Heart left ventricle (tissue), 13 donors: Measurements from ENCODE around the gene IL12B.
"Not testable (repeated sequence)": the region's sequence is repeated elsewhere in the genome, so short reads cannot be mapped to it uniquely, and the experiment has no call there.

ENCODE experiments used
- POLR2A ChIP-seq, 2 donors: fragments of 450-650 bp; IDR thresholded peaks; one replicate each; pipeline ENCODE4 v1.6.1; 2017; ENCODE audit warnings: antibody characterized with exemption in 2 of 2, mild to moderate bottlenecking in 2 of 2, moderate library complexity in 2 of 2
- TF ChIP-seq, protein P1 (sequence below), 12 donors: fragments of 200-600 bp; sonication (generic) in 4 of 12; IDR thresholded peaks; one replicate each; pipeline versions ENCODE4 v1.5.0 to v1.8.0; 2018 to 2022; ENCODE audit warnings: antibody characterized with exemption in 12 of 12, mild to moderate bottlenecking in 5 of 12
- donor health status: ischemic (EF 13 %, LVEDD 7.1; RV severe dilation, severe dysfunction).
- donor health status: DM: no; HTN: yes; CAD: no.
- donor health status: DM: no; HTN: no; CAD: no.
- donor health status: ischemic (EF 25% LVEDD 6.9; RV normal size, moderate dysfunction).
- donor health status: ischemic (EF 25% LVEDD 5.7; RV mildly dilated, moderate dysfunction).
- donor health status: ischemic (EF 35%, LVEDD 5.7; RV mildly dilated, moderate dysfunction).
- donor health status: nonischemic (EF 11% LVEDD 7.7; RV severe dilation, severe dysfunction).
- donor health status: DM: yes; HTN: yes; CAD: no.
- donor health status: PGD.
- donor health status: ischemic (EF 29% LVEDD 5.4; RV normal size, mild dysfunction).
- donor health status: nonischemic (EF 23%, LVEDD 6.1; RV moderate dilation, normal function).

DNA sequence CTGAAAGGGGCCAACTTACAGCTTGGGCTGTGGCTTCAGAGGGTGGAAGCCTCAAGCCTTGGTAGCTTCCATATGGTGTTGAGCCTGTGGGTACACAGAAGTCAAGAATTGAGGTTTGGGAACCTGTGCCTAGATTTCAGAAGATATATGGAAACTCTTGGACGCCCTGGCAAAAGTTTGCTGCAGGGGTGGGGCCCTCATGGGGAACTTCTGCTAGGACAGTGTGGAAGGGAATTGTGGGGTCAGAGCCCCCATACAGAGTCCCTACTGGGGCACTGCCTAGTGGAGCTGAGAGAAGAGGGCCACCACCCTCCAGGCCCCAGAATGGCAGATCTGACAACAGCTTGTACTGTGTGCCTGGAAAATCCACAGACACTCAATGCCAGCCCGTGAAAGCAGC is 63.5 kb downstream of the IL12B start:
- TF ChIP-seq, protein P1, sequence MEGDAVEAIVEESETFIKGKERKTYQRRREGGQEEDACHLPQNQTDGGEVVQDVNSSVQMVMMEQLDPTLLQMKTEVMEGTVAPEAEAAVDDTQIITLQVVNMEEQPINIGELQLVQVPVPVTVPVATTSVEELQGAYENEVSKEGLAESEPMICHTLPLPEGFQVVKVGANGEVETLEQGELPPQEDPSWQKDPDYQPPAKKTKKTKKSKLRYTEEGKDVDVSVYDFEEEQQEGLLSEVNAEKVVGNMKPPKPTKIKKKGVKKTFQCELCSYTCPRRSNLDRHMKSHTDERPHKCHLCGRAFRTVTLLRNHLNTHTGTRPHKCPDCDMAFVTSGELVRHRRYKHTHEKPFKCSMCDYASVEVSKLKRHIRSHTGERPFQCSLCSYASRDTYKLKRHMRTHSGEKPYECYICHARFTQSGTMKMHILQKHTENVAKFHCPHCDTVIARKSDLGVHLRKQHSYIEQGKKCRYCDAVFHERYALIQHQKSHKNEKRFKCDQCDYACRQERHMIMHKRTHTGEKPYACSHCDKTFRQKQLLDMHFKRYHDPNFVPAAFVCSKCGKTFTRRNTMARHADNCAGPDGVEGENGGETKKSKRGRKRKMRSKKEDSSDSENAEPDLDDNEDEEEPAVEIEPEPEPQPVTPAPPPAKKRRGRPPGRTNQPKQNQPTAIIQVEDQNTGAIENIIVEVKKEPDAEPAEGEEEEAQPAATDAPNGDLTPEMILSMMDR (IDR thresholded peaks at IDR 0.05): not testable (repeated sequence)
- TF ChIP-seq POLR2A (IDR thresholded peaks at IDR 0.05): not testable (repeated sequence)
